Hepatocyte (in vitro differentiated cells): ENCODE measurements around the gene STK33.

Experiments
- EZH2 ChIP-seq: fragments of 200-600 bp; sonication (generic); IDR thresholded peaks from 2 replicates; pipeline ENCODE4 v1.6.1; 2016; ENCODE audit warnings: antibody characterized with exemption, mild to moderate bottlenecking, borderline replicate concordance
- TF ChIP-seq, protein P1 (sequence below): fragments of 200-600 bp; sonication (generic); IDR thresholded peaks from 2 replicates; pipeline ENCODE4 v1.5.1; 2016; ENCODE audit warnings: antibody characterized with exemption, mild to moderate bottlenecking; ENCODE audit not compliant: poor library complexity

DNA sequence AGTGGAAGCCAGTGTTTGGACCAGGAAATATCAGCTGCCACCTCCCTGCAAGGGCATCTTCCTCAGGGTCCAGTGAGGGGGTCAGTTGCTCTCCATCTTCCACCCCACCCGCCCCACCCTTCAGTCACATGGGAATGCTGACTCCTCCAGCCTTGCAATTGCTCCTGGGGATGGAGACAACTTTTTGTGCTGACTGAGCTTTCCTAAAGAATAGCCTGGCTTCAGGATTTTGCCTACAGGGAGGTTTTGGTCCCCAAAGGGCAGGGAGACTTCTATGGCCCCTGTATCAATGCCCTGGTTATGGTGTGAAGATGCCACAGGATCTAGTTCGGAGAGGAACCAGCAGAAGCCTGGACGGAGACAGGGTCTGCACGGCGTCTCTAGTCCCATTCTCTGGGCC lies 206.3 kb downstream of the STK33 start:
- TF ChIP-seq, protein P1, sequence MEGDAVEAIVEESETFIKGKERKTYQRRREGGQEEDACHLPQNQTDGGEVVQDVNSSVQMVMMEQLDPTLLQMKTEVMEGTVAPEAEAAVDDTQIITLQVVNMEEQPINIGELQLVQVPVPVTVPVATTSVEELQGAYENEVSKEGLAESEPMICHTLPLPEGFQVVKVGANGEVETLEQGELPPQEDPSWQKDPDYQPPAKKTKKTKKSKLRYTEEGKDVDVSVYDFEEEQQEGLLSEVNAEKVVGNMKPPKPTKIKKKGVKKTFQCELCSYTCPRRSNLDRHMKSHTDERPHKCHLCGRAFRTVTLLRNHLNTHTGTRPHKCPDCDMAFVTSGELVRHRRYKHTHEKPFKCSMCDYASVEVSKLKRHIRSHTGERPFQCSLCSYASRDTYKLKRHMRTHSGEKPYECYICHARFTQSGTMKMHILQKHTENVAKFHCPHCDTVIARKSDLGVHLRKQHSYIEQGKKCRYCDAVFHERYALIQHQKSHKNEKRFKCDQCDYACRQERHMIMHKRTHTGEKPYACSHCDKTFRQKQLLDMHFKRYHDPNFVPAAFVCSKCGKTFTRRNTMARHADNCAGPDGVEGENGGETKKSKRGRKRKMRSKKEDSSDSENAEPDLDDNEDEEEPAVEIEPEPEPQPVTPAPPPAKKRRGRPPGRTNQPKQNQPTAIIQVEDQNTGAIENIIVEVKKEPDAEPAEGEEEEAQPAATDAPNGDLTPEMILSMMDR: no peak
- no peak for TF ChIP-seq EZH2
